ENCODE results near the gene RARS1. TPM values are rescaled to one million over a fixed set of nuclear protein-coding genes. Genes with fewer than 3 reads are reported as not detected.

Gene RARS1
- total RNA-seq, result 141 and 175 TPM in 2 replicates

- peak; percentile 96 for DNase-seq
These were observed at the start of gene RARS1 for GRCh38 chr5:168486136-168486879. Gene RARS1, plus strand, starts transcription at chr5:168486471. Its CDS starts 28 bp downstream, at chr5:168486499.

GRCh38 chr5:168438349-168438748, 47.9 kb upstream of the RARS1 start:
- DNase-seq, result no peak

GRCh38 chr5:168443533-168443932, 42.7 kb upstream of the RARS1 start:
- DNase-seq, result no peak

GRCh38 chr5:168443950-168444700, 42.1 kb upstream of the RARS1 start:
- DNase-seq, result no peak

DNA sequence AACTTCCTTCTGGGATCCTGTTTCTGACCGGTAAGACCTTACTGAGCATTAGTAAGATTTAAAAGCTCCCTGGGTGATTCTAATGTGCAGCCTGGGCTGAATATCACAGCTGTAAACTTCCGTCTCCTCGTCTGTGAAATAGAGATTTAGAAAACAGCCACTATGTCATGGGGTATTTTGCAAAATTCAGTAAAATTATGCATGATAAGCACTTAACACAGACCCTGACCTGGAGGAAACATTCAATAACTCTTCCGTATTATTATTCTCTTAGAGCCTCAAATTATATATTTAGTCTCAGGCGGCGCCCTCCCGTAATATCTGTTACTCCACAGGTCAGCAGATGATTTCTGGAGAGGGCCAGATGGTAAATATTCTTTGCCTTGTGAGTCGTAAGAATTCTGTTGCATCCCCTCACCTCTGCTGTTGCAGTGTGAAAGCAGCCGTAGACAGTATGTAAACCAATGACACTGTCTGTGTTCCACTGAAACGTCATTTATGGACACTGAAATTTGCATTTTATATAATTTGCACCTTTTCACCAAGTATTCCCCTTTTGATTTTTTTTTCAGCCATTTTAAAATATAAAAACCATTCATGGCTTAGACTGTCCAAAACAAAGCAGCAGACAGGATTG, 39.2 kb upstream of the RARS1 start:
- DNase-seq, result no peak

DNA sequence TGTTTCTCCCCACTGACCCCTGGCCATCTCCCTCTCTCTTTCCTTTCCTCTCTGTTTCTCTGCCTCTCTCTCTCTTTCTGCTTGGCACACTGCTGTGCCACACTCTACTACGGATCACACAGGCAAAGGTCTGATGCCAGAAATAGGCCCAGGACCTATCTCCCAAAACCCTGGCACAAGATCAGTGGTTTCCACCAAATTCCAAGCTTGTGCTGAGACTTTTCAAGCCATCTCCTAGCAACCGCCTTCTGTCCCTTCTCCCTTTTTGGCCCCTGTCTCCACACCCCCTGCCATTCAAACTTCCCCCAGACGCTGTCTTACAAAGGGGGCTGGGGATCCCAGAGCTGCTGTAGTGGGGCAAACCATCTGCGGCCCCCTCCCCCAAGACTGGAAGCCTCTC, 38.5 kb upstream of the RARS1 start:
- no peak for DNase-seq

GRCh38 chr5:168449166-168449565, 37.1 kb upstream of the RARS1 start:
- DNase-seq, result no peak

DNA sequence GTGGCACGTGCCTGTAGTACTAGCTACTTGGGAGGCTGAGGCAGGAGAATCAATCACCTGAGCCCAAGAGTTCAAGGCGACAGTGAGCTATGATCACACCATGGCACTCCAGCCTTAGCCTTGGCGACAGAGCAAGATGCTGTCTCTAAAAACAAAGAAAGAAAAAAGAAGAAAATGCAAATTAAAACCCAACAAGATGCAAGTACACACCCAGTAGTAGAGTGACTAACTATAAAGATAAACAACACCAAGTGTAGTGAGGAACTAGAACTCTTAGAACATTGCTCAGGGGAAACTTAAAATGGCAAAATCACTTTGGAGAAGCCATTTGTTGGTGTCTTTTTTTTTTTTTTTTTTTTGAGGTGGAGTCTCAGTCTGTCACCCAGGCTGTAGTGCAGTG, 34.7 kb upstream of the RARS1 start:
- no peak for DNase-seq

DNA sequence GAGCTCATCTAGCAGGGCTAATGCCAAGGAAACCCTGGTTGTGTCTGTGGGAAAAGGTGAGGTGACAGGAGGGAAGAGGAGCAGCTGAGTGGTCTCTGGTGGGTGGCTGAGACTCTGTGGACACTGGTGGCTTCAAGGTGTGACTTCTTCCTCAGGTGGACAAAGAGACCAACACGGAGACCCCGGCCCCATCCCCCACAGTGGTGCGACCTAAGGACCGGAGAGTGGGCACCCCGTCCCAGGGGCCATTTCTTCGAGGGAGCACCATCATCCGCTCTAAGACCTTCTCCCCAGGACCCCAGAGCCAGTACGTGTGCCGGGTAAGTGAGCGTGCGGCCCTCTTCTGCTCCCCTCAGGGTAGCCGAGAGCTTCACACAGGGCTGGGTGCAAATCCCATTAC, 31.1 kb upstream of the RARS1 start:
- DNase-seq, result no peak

DNA sequence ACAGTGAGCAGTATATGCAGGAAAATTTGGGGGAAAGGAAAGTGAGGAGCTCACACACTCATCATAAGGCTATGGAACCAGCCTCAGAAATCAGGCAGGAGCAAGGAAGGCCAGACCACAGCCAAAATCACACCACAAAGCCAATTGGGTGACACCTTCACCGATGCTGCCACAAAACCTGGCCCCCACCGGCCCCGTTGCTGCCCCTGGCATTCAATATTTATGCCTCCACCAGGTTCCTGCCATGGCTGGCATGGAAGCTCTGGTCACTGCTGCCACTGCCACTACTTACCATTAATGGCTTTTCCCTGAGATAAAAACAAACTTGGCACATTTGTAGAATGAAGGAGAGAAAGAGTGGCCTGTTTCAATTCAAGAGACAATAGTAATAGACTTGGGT, 28.7 kb upstream of the RARS1 start:
- DNase-seq, result no peak

- DNase-seq, result no peak
These were observed 25.7 kb upstream of the RARS1 start for GRCh38 chr5:168460606-168461005.

- no peak for DNase-seq
These were observed 23.2 kb upstream of the RARS1 start for GRCh38 chr5:168463081-168463480.

DNA sequence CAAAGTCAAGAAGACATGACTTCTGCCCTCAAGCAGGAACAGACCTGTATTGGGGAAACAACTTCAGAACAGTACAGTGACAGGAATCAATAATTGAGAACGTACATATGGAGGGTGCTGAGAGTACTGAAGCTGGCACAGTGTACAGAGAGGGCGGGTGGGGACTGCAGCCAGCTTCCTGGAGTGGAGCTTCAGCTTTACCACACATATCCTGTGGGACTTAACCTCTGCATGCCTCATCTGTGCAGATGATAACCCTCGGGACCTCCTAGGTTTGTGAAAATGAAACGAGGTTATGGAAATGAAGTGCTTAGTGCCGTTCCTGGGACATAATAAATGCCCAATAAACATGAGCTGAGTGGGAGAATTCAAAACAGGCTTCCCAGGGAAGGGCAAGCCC, 22.1 kb upstream of the RARS1 start:
- no peak for DNase-seq

GRCh38 chr5:168464641-168465040, 21.6 kb upstream of the RARS1 start:
- no peak for DNase-seq

GRCh38 chr5:168467755-168468330, 18.4 kb upstream of the RARS1 start:
- no peak for DNase-seq

GRCh38 chr5:168468836-168469235, 17.4 kb upstream of the RARS1 start:
- DNase-seq, result no peak

DNA sequence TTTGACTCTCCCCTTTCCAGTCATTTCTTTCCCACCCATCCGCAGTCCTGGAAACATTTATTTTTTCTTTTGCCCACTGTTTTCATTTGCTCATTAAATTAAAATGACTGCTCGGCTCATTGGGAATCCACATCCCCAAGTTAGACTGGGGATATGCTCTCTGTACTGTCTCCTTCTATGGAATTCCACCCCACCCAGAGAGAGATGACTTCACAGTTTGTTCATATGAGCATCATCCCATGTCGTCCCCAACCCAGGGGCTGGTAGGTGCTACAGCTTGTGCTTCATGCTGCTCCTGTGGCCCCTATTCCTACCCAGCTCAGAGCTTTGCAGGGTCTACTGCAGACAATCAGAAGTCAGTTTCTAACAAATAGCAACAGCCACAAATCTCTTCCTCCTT, 16.5 kb upstream of the RARS1 start:
- no peak for DNase-seq

DNA sequence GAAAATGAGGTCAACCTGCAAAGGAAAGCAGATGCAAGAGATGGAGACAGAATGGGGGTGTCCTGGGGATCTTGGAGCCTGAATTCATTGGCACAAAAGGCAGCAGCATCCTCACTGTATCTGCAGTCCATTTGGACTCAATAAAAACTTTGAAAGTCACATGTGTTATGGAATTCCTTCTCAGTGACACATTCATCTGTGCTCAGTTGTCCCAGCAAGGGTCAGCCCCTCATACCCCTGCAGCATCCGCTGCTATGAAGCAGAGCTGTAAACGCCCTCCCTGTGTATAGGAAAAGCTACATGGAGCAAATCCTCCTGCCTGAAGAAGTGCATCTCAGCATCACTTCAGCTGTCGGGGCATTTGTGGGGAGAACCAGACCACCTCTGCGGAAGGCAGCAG, 14.5 kb upstream of the RARS1 start:
- DNase-seq, result no peak

DNA sequence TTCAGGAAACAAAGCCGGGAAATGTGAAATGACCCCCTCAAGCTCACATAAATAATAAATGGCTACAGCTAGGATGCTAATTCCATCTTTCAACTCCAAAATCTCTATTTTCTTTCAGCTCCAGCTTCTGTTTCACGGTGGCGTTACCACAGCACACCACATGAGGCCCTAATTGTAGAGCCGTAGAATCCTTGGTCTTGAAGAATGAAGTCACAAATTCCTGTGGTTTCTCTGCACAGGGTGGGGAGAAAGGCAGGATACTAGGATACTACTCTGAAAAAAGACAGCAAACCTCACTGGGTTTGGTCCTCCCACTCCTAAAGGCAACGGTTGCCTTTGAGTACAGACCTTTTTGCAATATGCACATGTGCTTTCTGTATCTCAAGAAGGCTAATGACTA, 13.9 kb upstream of the RARS1 start:
- DNase-seq, result no peak

DNA sequence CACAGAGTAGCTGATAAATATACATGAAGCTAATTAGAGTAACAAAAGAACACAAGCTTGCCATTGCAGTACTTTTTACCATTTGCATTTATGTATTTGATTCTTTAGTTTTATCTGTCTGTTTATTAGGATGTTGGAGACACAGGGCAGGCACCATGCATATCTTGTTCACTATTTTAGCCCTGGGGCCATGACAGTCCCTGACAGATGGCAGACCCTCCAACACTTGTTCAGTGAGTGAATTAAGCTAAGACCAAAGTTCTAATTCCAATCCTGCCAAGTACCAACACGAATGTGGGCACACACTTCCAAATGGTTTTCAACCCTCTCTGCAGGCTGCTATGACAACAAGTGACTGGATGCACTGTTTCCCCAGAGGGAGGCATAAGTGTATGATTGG, 12.0 kb upstream of the RARS1 start:
- DNase-seq, result no peak

- DNase-seq, result no peak
These were observed 9.2 kb upstream of the RARS1 start for GRCh38 chr5:168477060-168477459.

GRCh38 chr5:168479166-168479565, 7.1 kb upstream of the RARS1 start:
- no peak for DNase-seq

DNA sequence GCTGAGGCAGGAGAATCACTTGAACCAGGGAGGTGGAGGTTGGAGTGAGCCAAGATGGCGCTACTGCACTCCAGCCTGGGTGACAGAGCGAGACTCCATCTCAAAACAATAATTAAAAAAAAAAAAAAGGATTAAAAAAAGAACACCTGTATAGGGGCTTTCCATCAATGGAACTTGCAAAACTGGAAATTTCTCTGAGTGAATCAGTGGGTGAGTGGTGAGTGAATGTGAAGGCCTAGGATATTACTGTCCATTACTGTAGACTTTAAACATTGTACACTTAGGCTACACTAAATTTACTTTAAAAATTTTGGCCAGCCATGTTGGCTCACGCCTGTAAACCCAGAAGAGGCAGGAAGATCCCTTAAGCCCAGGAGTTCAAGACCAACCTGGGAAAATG, 5.7 kb upstream of the RARS1 start:
- no peak for DNase-seq

Data from dermis blood vessel endothelial cell (primary cell).